HepG2 (cell line): Measurements from ENCODE around the gene DNASE1L2. TPM values are rescaled to one million over a fixed set of nuclear protein-coding genes. Genes with fewer than 3 reads are reported as not detected.
A peak's percentile ranks its signal among the peaks of the same experiment; 100 is the strongest.

ENCODE experiments used
- AGO1 ChIP-seq: fragments of 200-400 bp; formaldehyde crosslinking; IDR thresholded peaks from 2 replicates; pipeline ENCODE4 v1.6.1; 2017; ENCODE audit warnings: mild to moderate bottlenecking, low read depth, low read length, moderate library complexity; ENCODE audit not compliant: poor library complexity, severe bottlenecking
- CBX1 ChIP-seq: IDR thresholded peaks from one replicate; pipeline ENCODE4 v1.6.1; 2016; ENCODE audit warnings: antibody characterized with exemption, low read depth
- FOXA1 ChIP-seq, 2 experiments: fragments of 450-650 bp in 1 of 2; sonication (generic) in 1 of 2; formaldehyde crosslinking in 1 of 2; IDR thresholded peaks; 2 replicates each; pipeline versions ENCODE4 v1.4.0 to v1.6.1; 2016 to 2020; ENCODE audit warnings: missing genetic modification reagents in 1 of 2
- MIER3 ChIP-seq: IDR thresholded peaks from 2 replicates; pipeline ENCODE4 v1.6.1; 2016; ENCODE audit warnings: missing compliant biosample characterization, borderline replicate concordance
- NCOR1 ChIP-seq: fragments of 200-600 bp; sonication (generic); IDR thresholded peaks from 2 replicates; pipeline ENCODE4 v1.7.0; 2017; ENCODE audit warnings: antibody characterized with exemption, low read length, borderline replicate concordance
- ONECUT2 ChIP-seq: sonication (generic); formaldehyde crosslinking; IDR thresholded peaks from 2 replicates; pipeline ENCODE4 v1.4.0; 2020; ENCODE audit warnings: missing genetic modification reagents
- POGZ ChIP-seq: sonication (generic); formaldehyde crosslinking; IDR thresholded peaks from 2 replicates; pipeline ENCODE4 v1.4.0; 2020; ENCODE audit warnings: mild to moderate bottlenecking, missing genetic modification reagents
- RARG ChIP-seq: sonication (generic); formaldehyde crosslinking; IDR thresholded peaks from 2 replicates; pipeline ENCODE4 v1.4.0; 2020; ENCODE audit warnings: low read depth, mild to moderate bottlenecking, missing genetic modification reagents
- RBAK ChIP-seq: sonication (generic); formaldehyde crosslinking; IDR thresholded peaks from 2 replicates; pipeline ENCODE4 v1.5.1; 2020; ENCODE audit warnings: mild to moderate bottlenecking, missing genetic modification reagents
- SAP130 ChIP-seq: IDR thresholded peaks from 2 replicates; pipeline ENCODE4 v1.6.1; 2016; ENCODE audit warnings: low read depth
- ZBTB49 ChIP-seq: sonication (generic); formaldehyde crosslinking; IDR thresholded peaks from 2 replicates; pipeline ENCODE4 v1.4.0; 2020; ENCODE audit warnings: missing genetic modification reagents, borderline replicate concordance
- ZIK1 ChIP-seq: sonication (generic); formaldehyde crosslinking; IDR thresholded peaks from 2 replicates; pipeline ENCODE4 v1.5.0; 2020; ENCODE audit warnings: mild to moderate bottlenecking, low read depth, missing genetic modification reagents, borderline replicate concordance
- ZNF121 ChIP-seq: sonication (generic); formaldehyde crosslinking; IDR thresholded peaks from 2 replicates; pipeline ENCODE4 v1.5.0; 2020; ENCODE audit warnings: mild to moderate bottlenecking, missing genetic modification reagents
- ZNF232 ChIP-seq: sonication (generic); formaldehyde crosslinking; IDR thresholded peaks from 2 replicates; pipeline ENCODE4 v1.4.0; 2020; ENCODE audit warnings: missing genetic modification reagents, borderline replicate concordance
- ZNF564 ChIP-seq: sonication (generic); formaldehyde crosslinking; IDR thresholded peaks from 2 replicates; pipeline ENCODE4 v1.8.1; 2023; ENCODE audit warnings: mild to moderate bottlenecking, missing genetic modification reagents
- ZNF652 ChIP-seq: IDR thresholded peaks from 2 replicates; pipeline ENCODE4 v1.6.1; 2016; ENCODE audit warnings: low read depth, borderline replicate concordance
- ZNF704 ChIP-seq: sonication (generic); formaldehyde crosslinking; IDR thresholded peaks from 2 replicates; pipeline ENCODE4 v1.8.1; 2023; ENCODE audit warnings: mild to moderate bottlenecking, inconsistent platforms, moderate library complexity, missing genetic modification reagents, borderline replicate concordance
- ZNF850 ChIP-seq: sonication (generic); formaldehyde crosslinking; conservative IDR thresholded peaks from 2 replicates; pipeline ENCODE4 v1.9.0; 2021; ENCODE audit warnings: mild to moderate bottlenecking, missing genetic modification reagents
- polyA plus RNA-seq, 8 experiments: library from polyadenylated mRNA; depleted of rRNA in 3 of 8; stranded (reverse) in 7 of 8; unstranded in 1 of 8; fragments of >200 nt; fragmentation: Illumina TruSeq in 4 of 8; extraction: Trizol in 4 of 8; gene quantifications; 2 replicates each; pipeline versions ENCODE4 v1.2.1 to v1.2.3, GENCODE V29; 2011 to 2016; ENCODE audit warnings: low read depth in 4 of 8, missing spikeins in 1 of 8, mixed read lengths in 1 of 8; ENCODE audit not compliant: insufficient read depth in 1 of 8
- total RNA-seq, 5 experiments: library from RNA; depleted of rRNA; stranded (reverse); fragments of >200 nt; fragmentation: Illumina TruSeq; extraction: Trizol; gene quantifications; 2 replicates each; pipeline ENCODE4 v1.2.3, GENCODE V29; 2016; ENCODE audit warnings: low read depth in 1 of 5
- TF ChIP-seq, protein P1 (sequence below), 2 experiments: fragments of 450-650 bp in 1 of 2; sonication (generic) in 1 of 2; formaldehyde crosslinking; IDR thresholded peaks; 2 replicates each; pipeline versions ENCODE4 v1.5.0 to v1.8.0; 2020 to 2022; ENCODE audit warnings: mild to moderate bottlenecking in 1 of 2, missing genetic modification reagents in 1 of 2
- TF ChIP-seq, protein P2 (sequence below): sonication (generic); formaldehyde crosslinking; IDR thresholded peaks from 2 replicates; pipeline ENCODE4 v1.4.0; 2020; ENCODE audit warnings: missing genetic modification reagents
- TF ChIP-seq, protein P3 (sequence below): sonication (generic); formaldehyde crosslinking; IDR thresholded peaks from 2 replicates; pipeline ENCODE4 v1.8.0; 2022; ENCODE audit warnings: mild to moderate bottlenecking, missing genetic modification reagents, borderline replicate concordance

The DNASE1L2 gene
- total and polyA plus RNA-seq, 2 of the 13 experiments (the other 11 are each of a cell fraction or from before 2014, with no cell fraction given): 0.44 to 0.50 TPM

DNA sequence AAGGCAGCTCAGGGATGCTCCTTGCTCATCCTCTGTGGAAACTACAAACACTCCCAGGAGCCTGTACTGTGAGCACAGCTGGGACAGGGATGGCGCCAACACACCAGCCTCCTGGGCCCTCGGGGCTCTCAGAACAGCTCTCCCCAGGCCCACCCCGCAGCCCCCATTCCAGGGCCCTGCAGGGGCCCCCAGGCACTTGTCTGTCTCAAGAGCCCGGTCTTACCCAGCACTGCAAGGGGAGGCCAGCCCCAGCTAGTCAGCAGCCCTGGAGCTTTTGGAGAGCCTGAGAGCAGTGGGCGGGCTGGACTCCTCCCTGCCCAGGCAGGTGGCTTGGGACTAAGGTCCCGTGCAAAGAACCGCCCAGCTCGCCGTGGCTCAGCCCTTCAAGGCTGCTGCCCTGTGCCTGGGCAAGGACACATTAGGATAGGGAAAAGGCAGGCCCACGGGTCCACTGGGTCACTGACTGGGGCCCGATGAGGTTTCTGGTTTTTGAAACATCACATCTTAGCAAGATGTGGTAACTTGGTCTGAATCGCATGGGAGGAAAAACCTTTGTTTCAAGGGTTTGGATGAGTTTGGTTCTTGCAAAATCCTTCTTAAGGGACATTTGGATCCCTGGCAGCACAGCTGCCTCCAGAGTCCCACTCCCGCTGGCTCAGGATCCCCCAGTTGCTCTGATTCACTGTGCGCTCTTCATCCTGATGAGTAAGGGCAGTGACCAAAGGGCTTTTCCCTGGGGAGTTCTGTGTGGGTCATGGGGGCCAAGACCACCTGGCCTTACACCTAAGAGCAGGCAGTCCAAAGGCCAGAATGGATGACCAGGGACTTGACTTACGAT lies 2.8 kb downstream of the DNASE1L2 start (continued):
- TF ChIP-seq, protein P1, sequence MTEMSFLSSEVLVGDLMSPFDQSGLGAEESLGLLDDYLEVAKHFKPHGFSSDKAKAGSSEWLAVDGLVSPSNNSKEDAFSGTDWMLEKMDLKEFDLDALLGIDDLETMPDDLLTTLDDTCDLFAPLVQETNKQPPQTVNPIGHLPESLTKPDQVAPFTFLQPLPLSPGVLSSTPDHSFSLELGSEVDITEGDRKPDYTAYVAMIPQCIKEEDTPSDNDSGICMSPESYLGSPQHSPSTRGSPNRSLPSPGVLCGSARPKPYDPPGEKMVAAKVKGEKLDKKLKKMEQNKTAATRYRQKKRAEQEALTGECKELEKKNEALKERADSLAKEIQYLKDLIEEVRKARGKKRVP (CRISPR knock-in tag; IDR thresholded peaks at IDR 0.05): no peak
- TF ChIP-seq ZNF121 (no peak), ZNF652 (CRISPR knock-in tag) (no peak), ZNF704 (CRISPR knock-in tag) (no peak), FOXA1 (IDR thresholded peaks at IDR 0.05) (no peak), FOXA1 (CRISPR knock-in tag; IDR thresholded peaks at IDR 0.05) (no peak), SAP130 (CRISPR knock-in tag) (no peak), NCOR1 (no peak), ZNF232 (no peak), ZNF850 (no peak), CBX1 (no peak), ZNF564 (CRISPR knock-in tag) (no peak), MIER3 (CRISPR knock-in tag) (no peak), POGZ (no peak), ONECUT2 (no peak), RARG (CRISPR knock-in tag) (no peak), ZIK1 (no peak), AGO1 (peak; percentile 27), RBAK (CRISPR knock-in tag) (no peak), ZBTB49 (CRISPR knock-in tag) (no peak)
- TF ChIP-seq, protein P2, sequence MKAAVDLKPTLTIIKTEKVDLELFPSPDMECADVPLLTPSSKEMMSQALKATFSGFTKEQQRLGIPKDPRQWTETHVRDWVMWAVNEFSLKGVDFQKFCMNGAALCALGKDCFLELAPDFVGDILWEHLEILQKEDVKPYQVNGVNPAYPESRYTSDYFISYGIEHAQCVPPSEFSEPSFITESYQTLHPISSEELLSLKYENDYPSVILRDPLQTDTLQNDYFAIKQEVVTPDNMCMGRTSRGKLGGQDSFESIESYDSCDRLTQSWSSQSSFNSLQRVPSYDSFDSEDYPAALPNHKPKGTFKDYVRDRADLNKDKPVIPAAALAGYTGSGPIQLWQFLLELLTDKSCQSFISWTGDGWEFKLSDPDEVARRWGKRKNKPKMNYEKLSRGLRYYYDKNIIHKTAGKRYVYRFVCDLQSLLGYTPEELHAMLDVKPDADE: no peak
- TF ChIP-seq, protein P3, sequence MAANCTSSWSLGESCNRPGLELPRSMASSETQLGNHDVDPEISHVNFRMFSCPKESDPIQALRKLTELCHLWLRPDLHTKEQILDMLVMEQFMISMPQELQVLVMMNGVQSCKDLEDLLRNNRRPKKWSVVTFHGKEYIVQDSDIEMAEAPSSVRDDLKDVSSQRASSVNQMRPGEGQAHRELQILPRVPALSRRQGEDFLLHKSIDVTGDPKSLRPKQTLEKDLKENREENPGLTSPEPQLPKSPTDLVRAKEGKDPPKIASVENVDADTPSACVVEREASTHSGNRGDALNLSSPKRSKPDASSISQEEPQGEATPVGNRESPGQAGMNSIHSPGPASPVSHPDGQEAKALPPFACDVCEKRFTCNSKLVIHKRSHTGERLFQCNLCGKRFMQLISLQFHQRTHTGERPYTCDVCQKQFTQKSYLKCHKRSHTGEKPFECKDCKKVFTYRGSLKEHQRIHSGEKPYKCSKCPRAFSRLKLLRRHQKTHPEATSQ (CRISPR knock-in tag): no peak
